Measurements from ENCODE around the gene CFAP91.

- TF ChIP-seq CTCF (conservative IDR thresholded peaks at IDR 0.05 in 1 of 2, IDR thresholded peaks at IDR 0.05 in 1 of 2; ENCODE audit: extremely low read depth in 1 of 2, insufficient read depth in 1 of 2, low read depth in 1 of 2, low read length in 2 of 2): no peak
- no peak for TF ChIP-seq EZH2 (IDR thresholded peaks at IDR 0.05; ENCODE audit: borderline replicate concordance, low read length)
These were observed 48.9 kb upstream of the CFAP91 start for GRCh38 chr3:119653876-119654275.
